Testis (tissue), 3 donors: ENCODE results near the gene WWC1. TPM values are rescaled to one million over a fixed set of nuclear protein-coding genes. Genes with fewer than 3 reads are reported as not detected.

ENCODE experiments used
- DNase-seq: peaks from one replicate; pipeline ENCODE4 v3.0.0-alpha.2; 2019
- H3K27ac ChIP-seq, 2 donors: fragments of 200-600 bp; sonication (generic); one replicate each; pipeline ENCODE4 v1.5.1; 2019
- H3K27me3 ChIP-seq: fragments of 200-600 bp; sonication (generic); one replicate; pipeline ENCODE4 v1.5.1; 2019
- H3K36me3 ChIP-seq: fragments of 200-600 bp; sonication (generic); one replicate; pipeline ENCODE4 v1.5.1; 2017; ENCODE audit warnings: low read depth; ENCODE audit errors: missing control alignments
- H3K4me1 ChIP-seq: fragments of 200-600 bp; sonication (generic); one replicate; pipeline ENCODE4 v1.5.1; 2019
- H3K4me3 ChIP-seq, 2 donors: fragments of 200-600 bp; sonication (generic); one replicate each; pipeline ENCODE4 v1.5.1; 2017 to 2019
- H3K9me3 ChIP-seq: fragments of 200-600 bp; sonication (generic); one replicate; pipeline ENCODE4 v1.5.1; 2017
- POLR2A ChIP-seq: fragments of 450-650 bp; IDR thresholded peaks from one replicate; pipeline ENCODE4 v1.6.1; 2017; ENCODE audit warnings: antibody characterized with exemption, mild to moderate bottlenecking, moderate library complexity
- WGBS, 2 donors: methylation state at CpG; one replicate each; pipeline ENCODE4 v1.1.5; 2018; 5-methylcytosine and 5-hydroxymethylcytosine counted together
- intact Hi-C: fragments of 100-400 bp; cut with DNase I; formaldehyde crosslinking; loops from one replicate; pipeline ENCODE4 v1.15.1; 2023; ENCODE audit warnings: low total_unique reads
- polyA plus RNA-seq: library from polyadenylated mRNA; stranded (reverse); fragments of 350-450 nt; fragmentation: Illumina TruSeq; extraction: RNeasy Lipid Tissue Mini Kit (QIAGEN cat#74804); gene quantifications from one replicate; pipeline ENCODE4 v1.2.3, GENCODE V29; 2014; ENCODE audit warnings: low read depth, low replicate concordance; ENCODE audit not compliant: insufficient read depth
- total RNA-seq, 2 donors: library from RNA; depleted of rRNA; stranded (reverse); fragments of >200 nt; gene quantifications; one replicate each; pipeline ENCODE4 v1.2.3, GENCODE V29; 2016
- TF ChIP-seq, protein P1 (sequence below), 3 experiments: fragments of 450-650 bp in 2 of 3; fragments of 200-600 bp in 1 of 3; sonication (generic) in 1 of 3; IDR thresholded peaks; one replicate each; pipeline ENCODE4 v1.5.1; 2016 to 2019; ENCODE audit warnings: antibody characterized with exemption in 3 of 3, mild to moderate bottlenecking in 2 of 3, moderate library complexity in 1 of 3

WWC1 gene
- total and polyA plus RNA-seq, 3 donors from 2014 or later, result 3.7 to 6.0 (median 5.6) TPM

DNA sequence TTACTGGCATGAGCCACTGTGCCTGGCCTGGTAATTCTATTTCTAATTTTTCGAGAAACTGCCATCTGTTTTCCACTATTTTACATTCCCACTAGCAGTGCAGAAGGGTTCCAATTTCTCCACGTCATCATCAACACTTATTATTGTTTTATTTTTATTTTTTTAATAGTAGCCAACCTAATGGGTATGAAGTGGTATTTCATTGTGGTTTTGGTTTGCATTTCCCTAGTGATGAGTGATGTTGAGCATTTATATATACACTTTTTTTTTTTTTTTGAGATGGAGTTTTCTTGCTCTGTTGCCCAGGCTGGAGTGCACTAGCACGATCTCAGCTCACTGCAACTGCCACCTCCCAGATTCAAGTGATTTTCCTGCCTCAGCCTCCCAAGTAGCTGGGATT lies 28.3 kb downstream of the WWC1 start:
- no peak for DNase-seq
- H3K36me3 ChIP-seq, result no peaks in the 10 kb centered on the region
- H3K4me3 ChIP-seq, result no peak overlapping the region
- no peaks in the 10 kb centered on the region for H3K27me3 ChIP-seq
- no peak overlapping the region for H3K27ac ChIP-seq
- WGBS, 2 donors, result 90 to 95% methylated on average over 3 of the region's 3 CpGs
- TF ChIP-seq, protein P1, sequence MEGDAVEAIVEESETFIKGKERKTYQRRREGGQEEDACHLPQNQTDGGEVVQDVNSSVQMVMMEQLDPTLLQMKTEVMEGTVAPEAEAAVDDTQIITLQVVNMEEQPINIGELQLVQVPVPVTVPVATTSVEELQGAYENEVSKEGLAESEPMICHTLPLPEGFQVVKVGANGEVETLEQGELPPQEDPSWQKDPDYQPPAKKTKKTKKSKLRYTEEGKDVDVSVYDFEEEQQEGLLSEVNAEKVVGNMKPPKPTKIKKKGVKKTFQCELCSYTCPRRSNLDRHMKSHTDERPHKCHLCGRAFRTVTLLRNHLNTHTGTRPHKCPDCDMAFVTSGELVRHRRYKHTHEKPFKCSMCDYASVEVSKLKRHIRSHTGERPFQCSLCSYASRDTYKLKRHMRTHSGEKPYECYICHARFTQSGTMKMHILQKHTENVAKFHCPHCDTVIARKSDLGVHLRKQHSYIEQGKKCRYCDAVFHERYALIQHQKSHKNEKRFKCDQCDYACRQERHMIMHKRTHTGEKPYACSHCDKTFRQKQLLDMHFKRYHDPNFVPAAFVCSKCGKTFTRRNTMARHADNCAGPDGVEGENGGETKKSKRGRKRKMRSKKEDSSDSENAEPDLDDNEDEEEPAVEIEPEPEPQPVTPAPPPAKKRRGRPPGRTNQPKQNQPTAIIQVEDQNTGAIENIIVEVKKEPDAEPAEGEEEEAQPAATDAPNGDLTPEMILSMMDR (IDR thresholded peaks at IDR 0.05), result no peak
- no peak for TF ChIP-seq POLR2A
- no peaks in the 10 kb centered on the region for H3K4me1 ChIP-seq
- intact Hi-C loops, result no loop called here
- no peaks in the 10 kb centered on the region for H3K9me3 ChIP-seq

DNA sequence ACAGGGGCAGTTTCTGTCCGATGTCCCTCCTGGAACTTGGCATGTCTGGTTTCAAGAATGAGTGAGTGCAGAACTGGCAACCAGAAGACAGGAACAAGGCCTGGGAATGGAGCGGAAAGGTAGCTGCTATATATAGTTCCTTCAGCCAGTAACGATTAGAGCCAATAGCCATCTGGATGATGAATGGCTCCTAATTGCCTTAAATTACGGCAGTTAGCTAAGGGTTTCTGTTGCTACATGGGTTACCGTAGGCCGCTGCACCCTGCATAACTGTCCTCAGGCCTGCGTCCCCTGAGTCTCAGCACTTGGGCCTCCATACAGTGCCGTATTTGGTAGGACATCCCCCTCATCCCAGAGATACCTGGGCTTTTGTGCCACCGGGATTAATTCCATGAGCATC lies 29.4 kb downstream of the WWC1 start:
- no peak for DNase-seq
- no peaks in the 10 kb centered on the region for H3K36me3 ChIP-seq
- H3K9me3 ChIP-seq, result no peaks in the 10 kb centered on the region
- no peak overlapping the region for H3K4me3 ChIP-seq
- WGBS, 2 donors, result 80 to 85% methylated on average over 9 of the region's 9 CpGs
- intact Hi-C loops, result no loop called here
- no peaks in the 10 kb centered on the region for H3K27me3 ChIP-seq
- no peak for TF ChIP-seq POLR2A
- TF ChIP-seq, protein P1 (IDR thresholded peaks at IDR 0.05), result no peak
- H3K4me1 ChIP-seq, result no peaks in the 10 kb centered on the region
- H3K27ac ChIP-seq, result no peak overlapping the region

DNA sequence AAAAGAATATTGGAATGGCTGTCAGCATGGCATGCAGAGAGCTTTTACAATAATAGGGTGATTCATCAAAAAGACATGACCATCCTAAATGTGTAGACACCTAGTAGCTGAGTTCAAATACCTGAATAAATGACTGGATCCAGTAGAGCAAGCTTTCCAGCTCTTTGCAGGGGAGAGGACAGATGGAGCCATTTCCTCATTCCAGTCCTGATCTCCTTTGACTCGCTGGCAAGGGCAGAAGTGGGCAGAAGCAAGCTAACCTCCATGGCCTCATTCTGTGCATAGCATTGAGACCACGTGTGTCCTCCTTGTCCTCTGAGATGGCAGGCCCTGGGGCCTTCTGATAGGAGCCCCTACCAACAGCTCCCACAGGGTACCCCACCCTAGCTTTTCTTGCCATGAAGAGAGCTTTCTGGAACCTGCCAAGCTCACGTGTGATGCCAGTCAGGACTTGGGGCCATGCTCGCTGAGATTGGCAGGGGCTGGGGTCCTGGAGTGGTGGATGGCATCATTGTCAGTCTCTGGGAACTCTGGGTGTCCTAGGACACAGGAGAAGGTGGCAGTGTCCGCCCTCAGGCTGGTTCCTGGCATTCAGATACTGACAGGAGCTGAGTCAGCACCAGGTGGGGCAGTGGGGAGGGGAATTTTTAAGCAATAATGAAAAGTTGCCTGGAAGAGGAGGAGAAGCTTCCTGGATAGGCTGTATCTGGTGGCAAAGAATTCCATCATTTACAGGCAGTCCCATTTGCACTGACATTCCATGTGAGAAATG lies 33.6 kb downstream of the WWC1 start:
- intact Hi-C loops, result no loop called here
- TF ChIP-seq, protein P1 (IDR thresholded peaks at IDR 0.05), result no peak
- no peak for TF ChIP-seq POLR2A
- WGBS, 2 donors, result 93 to 96% methylated on average over 2 to 5 of the region's 5 CpGs
- Histone ChIP-seq H3K4me3 (no peak overlapping the region), H3K27me3 (no peaks in the 10 kb centered on the region), H3K27ac (no peak overlapping the region), H3K36me3 (no peaks in the 10 kb centered on the region), H3K4me1 (no peaks in the 10 kb centered on the region), H3K9me3 (no peaks in the 10 kb centered on the region)
- no peak for DNase-seq

DNA sequence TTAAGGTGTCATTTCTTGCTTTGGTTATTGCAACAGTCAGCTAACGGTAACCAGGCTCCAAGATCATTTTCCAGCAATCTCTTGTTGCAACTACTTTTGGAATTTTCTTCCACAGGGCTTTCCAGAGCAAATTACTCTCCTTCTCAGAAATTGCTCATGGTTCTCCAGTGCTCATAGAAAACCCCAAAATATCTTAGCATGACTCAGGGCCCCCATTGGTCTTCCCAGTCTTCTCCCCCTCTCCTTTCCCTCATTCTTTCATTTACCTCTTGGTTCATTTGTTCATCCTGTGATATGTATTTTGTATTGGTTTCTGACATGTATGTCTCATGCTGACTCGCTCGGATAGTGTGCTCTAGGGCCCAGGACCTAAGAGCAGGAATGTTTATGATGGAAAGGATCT lies 35.6 kb downstream of the WWC1 start:
- Histone ChIP-seq H3K27me3 (no peaks in the 10 kb centered on the region), H3K9me3 (no peaks in the 10 kb centered on the region), H3K36me3 (no peaks in the 10 kb centered on the region), H3K27ac (no peak overlapping the region), H3K4me3 (no peak overlapping the region), H3K4me1 (no peaks in the 10 kb centered on the region)
- intact Hi-C loops, result no loop called here
- DNase-seq, result no peak
- WGBS, 2 donors, result 97 to 99% methylated on average over 3 of the region's 3 CpGs
- TF ChIP-seq POLR2A, result no peak
- TF ChIP-seq, protein P1 (IDR thresholded peaks at IDR 0.05), result no peak

DNA sequence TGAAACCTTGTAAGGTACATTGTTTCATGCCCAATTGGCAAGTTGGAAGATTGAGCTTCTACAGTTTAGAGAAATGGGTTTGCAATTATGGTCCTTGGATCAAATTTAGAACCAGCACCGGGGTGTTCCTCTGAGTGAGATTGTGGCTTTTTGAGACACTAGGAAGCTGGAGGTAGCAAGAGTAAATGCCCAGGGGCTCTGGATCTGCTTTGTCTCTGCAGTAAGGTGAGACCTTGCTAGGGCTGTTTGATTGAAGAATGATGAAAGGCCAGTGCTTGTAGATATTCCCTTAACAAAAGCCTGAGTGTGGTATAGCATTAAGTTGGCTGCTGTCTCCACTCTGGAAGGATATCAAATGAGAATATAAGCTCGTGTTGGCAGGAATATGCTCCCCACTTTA lies 36.0 kb downstream of the WWC1 start:
- Histone ChIP-seq H3K27ac (no peak overlapping the region), H3K27me3 (no peaks in the 10 kb centered on the region), H3K4me1 (no peaks in the 10 kb centered on the region), H3K9me3 (no peaks in the 10 kb centered on the region), H3K4me3 (no peak overlapping the region), H3K36me3 (no peaks in the 10 kb centered on the region)
- intact Hi-C loops, result no loop called here
- no peak for DNase-seq
- TF ChIP-seq, protein P1 (IDR thresholded peaks at IDR 0.05), result no peak
- TF ChIP-seq POLR2A, result no peak
- WGBS, 2 donors, result 83 to 88% methylated on average over 2 of the region's 2 CpGs
